ENCODE results near the gene POU6F2.

DNA sequence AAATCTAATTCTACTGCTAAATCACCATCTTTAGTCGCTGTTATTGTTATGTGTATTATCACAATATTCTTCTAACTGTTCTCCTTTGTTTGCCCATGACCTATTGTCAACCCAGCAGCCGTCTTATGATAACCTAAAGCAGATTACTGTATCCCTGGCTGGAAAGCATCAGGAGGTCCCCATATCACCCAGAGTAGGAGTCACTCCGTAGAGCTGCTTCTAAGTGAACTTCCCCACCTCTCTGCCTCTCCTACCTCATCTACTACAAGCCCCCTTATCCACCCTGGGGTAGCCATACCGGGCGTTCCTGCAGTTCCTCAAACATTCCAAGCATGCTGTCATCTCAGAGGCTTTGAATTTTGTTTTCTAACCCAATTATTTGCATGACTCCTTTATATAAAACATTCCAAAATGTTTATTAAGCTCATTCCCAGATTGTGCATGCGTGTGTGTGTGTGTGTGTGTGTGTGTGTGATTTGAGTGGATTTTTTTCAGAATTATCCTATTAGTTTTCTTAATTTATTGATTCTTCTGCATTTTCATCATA lies 39.7 kb downstream of the POU6F2 start:
- TF ChIP-seq, protein P1, sequence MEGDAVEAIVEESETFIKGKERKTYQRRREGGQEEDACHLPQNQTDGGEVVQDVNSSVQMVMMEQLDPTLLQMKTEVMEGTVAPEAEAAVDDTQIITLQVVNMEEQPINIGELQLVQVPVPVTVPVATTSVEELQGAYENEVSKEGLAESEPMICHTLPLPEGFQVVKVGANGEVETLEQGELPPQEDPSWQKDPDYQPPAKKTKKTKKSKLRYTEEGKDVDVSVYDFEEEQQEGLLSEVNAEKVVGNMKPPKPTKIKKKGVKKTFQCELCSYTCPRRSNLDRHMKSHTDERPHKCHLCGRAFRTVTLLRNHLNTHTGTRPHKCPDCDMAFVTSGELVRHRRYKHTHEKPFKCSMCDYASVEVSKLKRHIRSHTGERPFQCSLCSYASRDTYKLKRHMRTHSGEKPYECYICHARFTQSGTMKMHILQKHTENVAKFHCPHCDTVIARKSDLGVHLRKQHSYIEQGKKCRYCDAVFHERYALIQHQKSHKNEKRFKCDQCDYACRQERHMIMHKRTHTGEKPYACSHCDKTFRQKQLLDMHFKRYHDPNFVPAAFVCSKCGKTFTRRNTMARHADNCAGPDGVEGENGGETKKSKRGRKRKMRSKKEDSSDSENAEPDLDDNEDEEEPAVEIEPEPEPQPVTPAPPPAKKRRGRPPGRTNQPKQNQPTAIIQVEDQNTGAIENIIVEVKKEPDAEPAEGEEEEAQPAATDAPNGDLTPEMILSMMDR (IDR thresholded peaks at IDR 0.05), result no peak
- no peak for TF ChIP-seq POLR2A (IDR thresholded peaks at IDR 0.05)

Data from body of pancreas (tissue), 4 donors.